ENCODE data around the gene CDH13. TPM values are rescaled to one million over a fixed set of nuclear protein-coding genes. Genes with fewer than 3 reads are reported as not detected.

Gene CDH13
- total RNA-seq, 2 donors from 2014 or later: 228 to 280 TPM

- Histone ChIP-seq H3K36me3 (no peaks in the 10 kb centered on the region), H3K27me3 (replicated peaks; ENCODE audit: insufficient read depth) (no peaks in the 10 kb centered on the region), H3K4me3 (peak overlapping the region; percentile 22), H3K4me1 (ENCODE audit: control insufficient read depth in 1 of 2, low read depth in 2 of 2) (peaks cover 6 to 45% of the 10 kb centered on the region in 2 donors), H3K9me3 (no peaks in the 10 kb centered on the region), H3K27ac (peak overlapping the region; percentile 52 to 82)
- ATAC-seq (ENCODE audit: insufficient number of reproducible peaks, low FRiP score, low read depth) (no peak), DNase-seq (ENCODE audit: low spot score) (peak; percentile 32)
- TF ChIP-seq CTCF (IDR thresholded peaks at IDR 0.05): no peak
These were observed 1088.6 kb downstream of the CDH13 start for GRCh38 chr16:83715217-83715920.

GRCh38 chr16:83717308-83717707 is 1090.5 kb downstream of the CDH13 start:
- Histone ChIP-seq H3K9me3 (no peaks in the 10 kb centered on the region), H3K36me3 (no peaks in the 10 kb centered on the region), H3K4me3 (no peak overlapping the region), H3K27me3 (replicated peaks; ENCODE audit: insufficient read depth) (no peaks in the 10 kb centered on the region), H3K4me1 (ENCODE audit: control insufficient read depth in 1 of 2, low read depth in 2 of 2) (peaks cover 6 to 45% of the 10 kb centered on the region in 2 donors), H3K27ac (no peak overlapping the region)
- ATAC-seq (ENCODE audit: insufficient number of reproducible peaks, low FRiP score, low read depth) (no peak), DNase-seq (ENCODE audit: low spot score) (no peak)
- TF ChIP-seq CTCF (IDR thresholded peaks at IDR 0.05): no peak

- H3K27me3 ChIP-seq (replicated peaks; ENCODE audit: insufficient read depth): no peaks in the 10 kb centered on the region
- H3K4me1 ChIP-seq (ENCODE audit: control insufficient read depth in 1 of 2, low read depth in 2 of 2): peaks cover 6 to 45% of the 10 kb centered on the region in 2 donors
- ATAC-seq (ENCODE audit: insufficient number of reproducible peaks, low FRiP score, low read depth) (no peak), DNase-seq (ENCODE audit: low spot score) (no peak)
- no peak for TF ChIP-seq CTCF (IDR thresholded peaks at IDR 0.05)
- H3K36me3 ChIP-seq: no peaks in the 10 kb centered on the region
- no peak overlapping the region for H3K4me3 ChIP-seq
- H3K9me3 ChIP-seq: no peaks in the 10 kb centered on the region
- no peak overlapping the region for H3K27ac ChIP-seq
These were observed 1091.0 kb downstream of the CDH13 start for GRCh38 chr16:83717814-83718213.

- no peak for TF ChIP-seq CTCF (IDR thresholded peaks at IDR 0.05)
These were observed 1093.4 kb downstream of the CDH13 start for GRCh38 chr16:83720213-83720612.

GRCh38 chr16:83720981-83721380 is 1094.2 kb downstream of the CDH13 start:
- H3K27ac ChIP-seq: no peak overlapping the region
- peaks cover 6 to 17% of the 10 kb centered on the region in 2 donors for H3K4me1 ChIP-seq (ENCODE audit: control insufficient read depth in 1 of 2, low read depth in 2 of 2)
- no peak for TF ChIP-seq CTCF (IDR thresholded peaks at IDR 0.05)
- no peaks in the 10 kb centered on the region for H3K36me3 ChIP-seq
- H3K9me3 ChIP-seq: no peaks in the 10 kb centered on the region
- H3K27me3 ChIP-seq (replicated peaks; ENCODE audit: insufficient read depth): no peaks in the 10 kb centered on the region
- no peak for DNase-seq (ENCODE audit: low spot score)
- no peak overlapping the region for H3K4me3 ChIP-seq
- ATAC-seq (ENCODE audit: insufficient number of reproducible peaks, low FRiP score, low read depth): no peak

More at GRCh38 chr16:83720213-83720612, 1093.4 kb downstream of the CDH13 start:
- no peaks in the 10 kb centered on the region for H3K36me3 ChIP-seq
- DNase-seq (ENCODE audit: low spot score): no peak
- peaks cover 6 to 25% of the 10 kb centered on the region in 2 donors for H3K4me1 ChIP-seq (ENCODE audit: control insufficient read depth in 1 of 2, low read depth in 2 of 2)
- no peak overlapping the region for H3K4me3 ChIP-seq
- H3K9me3 ChIP-seq: no peaks in the 10 kb centered on the region
- ATAC-seq (ENCODE audit: insufficient number of reproducible peaks, low FRiP score, low read depth): no peak
- no peaks in the 10 kb centered on the region for H3K27me3 ChIP-seq (replicated peaks; ENCODE audit: insufficient read depth)
- H3K27ac ChIP-seq: no peak overlapping the region
